Upper lobe of right lung (tissue), 1 donor: ENCODE results near the gene CCDC12. TPM values are rescaled to one million over a fixed set of nuclear protein-coding genes. Genes with fewer than 3 reads are reported as not detected.

Experiments used
- ATAC-seq: fragments of 200-7000 bp; cut with Tn5 transposase; one replicate; pipeline ENCODE4 v1.9.1; 2020; ENCODE audit warnings: mild to moderate bottlenecking, moderate library complexity
- DNase-seq: peaks from one replicate; pipeline ENCODE4 v3.0.0-alpha.2; 2020
- H3K27ac ChIP-seq: fragments of 200-600 bp; one replicate; pipeline ENCODE4 v1.8.0; 2022
- H3K27me3 ChIP-seq: fragments of 200-600 bp; one replicate; pipeline ENCODE4 v1.8.0; 2022; ENCODE audit warnings: mild to moderate bottlenecking
- H3K36me3 ChIP-seq: fragments of 200-600 bp; one replicate; pipeline ENCODE4 v1.8.0; 2022
- H3K4me1 ChIP-seq: fragments of 200-600 bp; one replicate; pipeline ENCODE4 v1.8.0; 2022
- H3K4me3 ChIP-seq: fragments of 200-600 bp; one replicate; pipeline ENCODE4 v1.8.0; 2022; ENCODE audit warnings: mild to moderate bottlenecking
- H3K9me3 ChIP-seq: fragments of 200-600 bp; one replicate; pipeline ENCODE4 v1.8.0; 2022
- intact Hi-C: fragments of 100-400 bp; cut with DNase I; formaldehyde crosslinking; loops from one replicate; pipeline ENCODE4 v1.11.0; 2022
- total RNA-seq: library from RNA; stranded (reverse); fragmentation: NEBNext Ultra II Directional; extraction: Animal tissue kit (Norgen Biotek cat#: 25700); gene quantifications from one replicate; pipeline ENCODE4 v1.2.1, GENCODE V29; 2021
- TF ChIP-seq, protein P1 (sequence below): fragments of 200-600 bp; IDR thresholded peaks from one replicate; pipeline ENCODE4 v1.8.0; 2022; ENCODE audit warnings: antibody characterized with exemption
- donor health status: DM: no; HTN: yes; CAD: no; lungs with severe emphysema.

Gene CCDC12
- total RNA-seq, 1 donor from 2014 or later: 42.1 TPM

DNA sequence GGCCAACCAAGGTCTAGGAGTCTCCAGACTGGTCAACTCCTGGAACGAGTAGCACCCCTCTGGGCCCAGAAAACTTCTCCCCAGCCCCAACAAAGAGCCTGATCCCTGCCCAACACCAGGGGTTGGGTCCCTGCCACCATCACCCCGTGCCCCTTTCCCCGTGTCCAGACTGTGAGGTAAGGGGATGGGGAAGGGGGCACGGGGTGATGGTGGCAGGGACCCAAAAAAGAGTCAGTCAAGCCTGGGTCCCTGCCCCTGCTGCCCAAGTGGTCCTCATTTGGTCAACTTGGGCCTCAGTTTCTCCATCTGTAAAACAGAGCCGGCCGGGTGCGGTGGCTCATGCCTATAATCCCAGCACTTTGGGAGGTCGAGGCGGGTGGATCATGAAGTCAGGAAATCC lies 1.8 kb upstream of the CCDC12 start:
- intact Hi-C loops: no loop called here
- ATAC-seq (no peak), DNase-seq (peak; percentile 60)
- no peaks in the 10 kb centered on the region for H3K9me3 ChIP-seq
- H3K27me3 ChIP-seq: no peaks in the 10 kb centered on the region
- TF ChIP-seq, protein P1, sequence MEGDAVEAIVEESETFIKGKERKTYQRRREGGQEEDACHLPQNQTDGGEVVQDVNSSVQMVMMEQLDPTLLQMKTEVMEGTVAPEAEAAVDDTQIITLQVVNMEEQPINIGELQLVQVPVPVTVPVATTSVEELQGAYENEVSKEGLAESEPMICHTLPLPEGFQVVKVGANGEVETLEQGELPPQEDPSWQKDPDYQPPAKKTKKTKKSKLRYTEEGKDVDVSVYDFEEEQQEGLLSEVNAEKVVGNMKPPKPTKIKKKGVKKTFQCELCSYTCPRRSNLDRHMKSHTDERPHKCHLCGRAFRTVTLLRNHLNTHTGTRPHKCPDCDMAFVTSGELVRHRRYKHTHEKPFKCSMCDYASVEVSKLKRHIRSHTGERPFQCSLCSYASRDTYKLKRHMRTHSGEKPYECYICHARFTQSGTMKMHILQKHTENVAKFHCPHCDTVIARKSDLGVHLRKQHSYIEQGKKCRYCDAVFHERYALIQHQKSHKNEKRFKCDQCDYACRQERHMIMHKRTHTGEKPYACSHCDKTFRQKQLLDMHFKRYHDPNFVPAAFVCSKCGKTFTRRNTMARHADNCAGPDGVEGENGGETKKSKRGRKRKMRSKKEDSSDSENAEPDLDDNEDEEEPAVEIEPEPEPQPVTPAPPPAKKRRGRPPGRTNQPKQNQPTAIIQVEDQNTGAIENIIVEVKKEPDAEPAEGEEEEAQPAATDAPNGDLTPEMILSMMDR: no peak
- H3K4me1 ChIP-seq: peaks cover 54% of the 10 kb centered on the region
- H3K36me3 ChIP-seq: no peaks in the 10 kb centered on the region
- H3K27ac ChIP-seq: peak overlapping the region; percentile 91
- peak overlapping the region; percentile 78 for H3K4me3 ChIP-seq

DNA sequence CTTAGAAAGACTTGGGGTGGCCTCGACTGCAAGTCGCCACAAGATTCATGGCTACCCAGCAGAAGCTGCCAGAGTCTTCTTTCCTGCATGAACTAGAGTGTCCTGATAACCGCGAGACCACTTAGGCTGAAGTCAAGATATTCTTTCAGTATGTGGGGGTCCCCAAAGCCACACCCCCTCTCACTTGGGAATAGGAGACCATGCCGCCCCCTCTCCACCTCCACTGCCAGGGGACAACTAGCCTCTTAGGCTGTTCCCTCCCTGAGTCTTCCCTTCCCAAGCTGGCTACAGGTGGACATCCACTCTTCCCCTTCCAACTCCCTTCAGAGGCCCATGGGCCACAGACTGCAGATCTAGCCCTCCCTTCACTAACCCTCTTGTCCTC lies 1.3 kb upstream of the CCDC12 start:
- intact Hi-C loops: no loop called here
- peak overlapping the region; percentile 91 for H3K27ac ChIP-seq
- no peaks in the 10 kb centered on the region for H3K27me3 ChIP-seq
- ATAC-seq (no peak), DNase-seq (no peak)
- TF ChIP-seq, protein P1: no peak
- no peaks in the 10 kb centered on the region for H3K36me3 ChIP-seq
- H3K4me3 ChIP-seq: no peak overlapping the region
- no peaks in the 10 kb centered on the region for H3K9me3 ChIP-seq
- H3K4me1 ChIP-seq: peaks cover 54% of the 10 kb centered on the region

DNA sequence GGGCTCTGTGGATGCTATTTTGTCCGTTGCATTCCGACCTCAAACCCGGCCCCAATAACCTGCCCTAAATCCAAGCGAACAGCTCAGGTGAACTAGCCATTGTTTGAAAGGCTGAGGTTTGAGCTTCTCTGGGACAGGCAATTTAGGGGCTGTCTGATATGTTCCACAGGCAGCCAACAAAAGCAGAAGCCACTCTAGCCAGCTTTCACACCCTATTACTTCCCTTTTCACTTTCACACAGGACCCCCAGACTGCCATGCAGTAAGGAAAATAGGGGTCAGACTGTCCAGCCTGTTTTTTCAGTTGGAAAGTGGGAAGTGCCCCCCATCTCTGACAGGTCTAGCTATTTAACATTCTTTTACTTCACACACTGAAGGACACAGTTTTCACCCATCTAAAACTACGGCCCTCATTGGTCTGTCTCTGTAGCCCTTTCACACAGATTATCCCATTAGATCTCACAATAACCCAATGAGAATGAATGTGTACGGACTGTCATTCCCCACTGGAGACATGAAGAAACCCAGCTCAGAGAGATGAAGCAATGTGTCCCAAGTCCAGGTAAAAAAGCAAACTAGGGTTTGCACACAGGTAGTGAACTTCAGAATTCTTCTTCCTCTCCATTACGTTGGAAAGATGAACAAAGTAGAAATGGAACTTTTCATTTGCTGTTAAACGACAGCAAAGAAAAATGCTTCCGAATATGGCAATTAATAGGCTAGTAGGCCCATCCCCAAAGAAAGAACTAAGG lies 1.9 kb downstream of the CCDC12 start:
- DNase-seq (no peak), ATAC-seq (no peak)
- Histone ChIP-seq H3K36me3 (no peaks in the 10 kb centered on the region), H3K4me1 (peaks cover 68% of the 10 kb centered on the region), H3K9me3 (no peaks in the 10 kb centered on the region), H3K4me3 (peak overlapping the region; percentile 79), H3K27me3 (no peaks in the 10 kb centered on the region), H3K27ac (peak overlapping the region; percentile 17)
- intact Hi-C loops: no loop called here
- TF ChIP-seq, protein P1: no peak

DNA sequence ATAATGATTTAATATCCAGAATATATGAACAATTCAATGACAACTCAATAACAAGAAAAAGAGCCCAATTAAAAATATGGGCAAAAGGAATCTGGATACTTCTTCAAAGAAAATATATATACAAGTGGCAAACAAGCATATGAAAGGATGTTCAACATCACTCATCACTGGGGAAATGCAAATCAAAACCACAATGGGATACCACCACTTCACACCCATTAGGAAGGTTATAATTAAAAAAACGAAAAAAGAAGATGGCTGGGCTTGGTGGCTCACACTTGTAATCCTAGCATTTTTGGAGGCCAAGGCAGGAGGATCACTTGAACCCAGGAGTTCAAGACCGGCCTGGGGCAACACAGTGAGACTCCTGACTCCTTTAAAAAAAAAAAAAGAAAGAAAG lies 4.1 kb downstream of the CCDC12 start:
- Histone ChIP-seq H3K4me1 (peaks cover 76% of the 10 kb centered on the region), H3K27ac (no peak overlapping the region)
- no peak for ATAC-seq

DNA sequence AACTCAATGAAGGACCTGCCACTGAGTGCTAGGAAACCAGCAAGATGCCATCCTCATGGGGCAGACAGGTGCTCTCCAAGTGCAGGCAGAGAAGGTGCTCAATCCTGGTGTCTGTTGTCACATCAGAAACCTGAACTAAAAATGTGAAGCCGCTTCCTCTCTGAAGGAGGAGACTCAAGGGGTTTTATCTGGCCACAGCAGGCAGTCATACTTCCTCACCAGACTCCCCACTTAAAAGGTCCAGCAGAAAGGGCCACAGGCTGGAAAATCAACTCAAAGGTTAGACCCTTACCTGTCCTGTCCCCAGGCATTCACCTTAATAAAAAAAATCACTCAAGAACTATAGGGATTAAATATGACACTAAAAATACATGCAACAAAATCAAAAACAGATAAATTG lies 4.8 kb downstream of the CCDC12 start:
- Histone ChIP-seq H3K27ac (peak overlapping the region; percentile 30), H3K27me3 (no peaks in the 10 kb centered on the region), H3K9me3 (no peaks in the 10 kb centered on the region), H3K4me1 (peaks cover 77% of the 10 kb centered on the region), H3K36me3 (no peaks in the 10 kb centered on the region), H3K4me3 (no peak overlapping the region)
- TF ChIP-seq, protein P1: no peak
- intact Hi-C loops: no loop called here
- ATAC-seq (no peak), DNase-seq (no peak)

More for the DNA sequence above, 4.1 kb downstream of the CCDC12 start:
- TF ChIP-seq, protein P1: no peak
- Histone ChIP-seq H3K9me3 (no peaks in the 10 kb centered on the region), H3K36me3 (no peaks in the 10 kb centered on the region), H3K4me3 (no peak overlapping the region), H3K27me3 (no peaks in the 10 kb centered on the region)
- no peak for DNase-seq
- intact Hi-C loops: no loop called here
